H9 (cell line): ENCODE measurements around the gene SALL3. TPM values are rescaled to one million over a fixed set of nuclear protein-coding genes. Genes with fewer than 3 reads are reported as not detected.

ENCODE experiments used
- DNase-seq: peaks from one replicate; pipeline ENCODE4 v3.0.0-alpha.2; 2017
- H2AFZ ChIP-seq: one replicate; pipeline ENCODE4 v1.6.1; 2013; ENCODE audit warnings: mild to moderate bottlenecking, low read length, control low read depth, moderate library complexity
- H2AK5ac ChIP-seq: 2 replicates; pipeline ENCODE4 v1.6.1; 2013; ENCODE audit warnings: low read length, control low read depth, mixed read lengths; ENCODE audit not compliant: insufficient read length
- H2BK120ac ChIP-seq: one replicate; pipeline ENCODE4 v1.6.1; 2013; ENCODE audit warnings: low read depth, mild to moderate bottlenecking, low read length, control low read depth, inconsistent platforms; ENCODE audit not compliant: poor library complexity, severe bottlenecking
- H2BK12ac ChIP-seq: 2 replicates; pipeline ENCODE4 v1.6.1; 2013; ENCODE audit warnings: low read length, control low read depth, mixed read lengths, low read depth; ENCODE audit not compliant: insufficient read length
- H2BK15ac ChIP-seq: 2 replicates; pipeline ENCODE4 v1.6.1; 2013; ENCODE audit warnings: low read depth, low read length, control low read depth
- H2BK20ac ChIP-seq: one replicate; pipeline ENCODE4 v1.6.1; 2013; ENCODE audit warnings: low read depth, mild to moderate bottlenecking, low read length, control low read depth, inconsistent platforms; ENCODE audit not compliant: poor library complexity, severe bottlenecking
- H2BK5ac ChIP-seq: 2 replicates; pipeline ENCODE4 v1.6.1; 2013; ENCODE audit warnings: low read length, control low read depth, mixed read lengths; ENCODE audit not compliant: insufficient read length
- H3K14ac ChIP-seq: 2 replicates; pipeline ENCODE4 v1.6.1; 2013; ENCODE audit warnings: low read length, control low read depth; ENCODE audit not compliant: insufficient read depth
- H3K18ac ChIP-seq: 2 replicates; pipeline ENCODE4 v1.6.1; 2013; ENCODE audit warnings: low read depth, mild to moderate bottlenecking, mixed read lengths, low read length, control low read depth; ENCODE audit not compliant: insufficient read length
- H3K23ac ChIP-seq: 2 replicates; pipeline ENCODE4 v1.6.1; 2013; ENCODE audit warnings: low read length, control low read depth, mixed read lengths, low read depth; ENCODE audit not compliant: insufficient read length
- H3K23me2 ChIP-seq: 2 replicates; pipeline ENCODE4 v1.6.1; 2013; ENCODE audit warnings: low read depth, mild to moderate bottlenecking, mixed read lengths, low read length, control low read depth; ENCODE audit not compliant: insufficient read length, poor library complexity, severe bottlenecking
- H3K27ac ChIP-seq: 2 replicates; pipeline ENCODE4 v1.5.1; 2013; ENCODE audit warnings: low read length, control low read depth, mixed read lengths, low read depth; ENCODE audit not compliant: insufficient read length
- H3K27me3 ChIP-seq: 2 replicates; pipeline ENCODE4 v1.6.1; 2013; ENCODE audit warnings: low read length, control low read depth, inconsistent platforms; ENCODE audit not compliant: insufficient read depth
- H3K4ac ChIP-seq: 2 replicates; pipeline ENCODE4 v1.6.1; 2013; ENCODE audit warnings: low read depth, mild to moderate bottlenecking, control low read depth, inconsistent platforms, low read length, moderate library complexity
- H3K4me1 ChIP-seq: 2 replicates; pipeline ENCODE4 v1.6.1; 2013; ENCODE audit warnings: low read length, control low read depth, inconsistent platforms; ENCODE audit not compliant: insufficient read depth
- H3K4me2 ChIP-seq: 2 replicates; pipeline ENCODE4 v1.6.1; 2013; ENCODE audit warnings: low read length, control low read depth, mixed read lengths; ENCODE audit not compliant: insufficient read length, insufficient read depth
- H3K56ac ChIP-seq: 2 replicates; pipeline ENCODE4 v1.6.1; 2013; ENCODE audit warnings: low read depth, mild to moderate bottlenecking, mixed read lengths, low read length, control low read depth; ENCODE audit not compliant: insufficient read length
- H3K79me1 ChIP-seq: 2 replicates; pipeline ENCODE4 v1.6.1; 2013; ENCODE audit warnings: low read depth, mild to moderate bottlenecking, moderate library complexity, low read length, control low read depth, inconsistent platforms; ENCODE audit not compliant: insufficient read depth, poor library complexity, severe bottlenecking
- H3K79me2 ChIP-seq: 2 replicates; pipeline ENCODE4 v1.6.1; 2013; ENCODE audit warnings: low read length, control low read depth, inconsistent platforms; ENCODE audit not compliant: insufficient read depth
- H3K9ac ChIP-seq: 2 replicates; pipeline ENCODE4 v1.6.1; 2013; ENCODE audit warnings: low read length, control low read depth, mixed read lengths; ENCODE audit not compliant: insufficient read length; ENCODE audit errors: extremely low read depth
- H3K9me3 ChIP-seq: one replicate; pipeline ENCODE4 v1.6.1; 2013; ENCODE audit warnings: low read depth, low read length, inconsistent platforms; ENCODE audit not compliant: control insufficient read depth
- H3T11ph ChIP-seq: one replicate; pipeline ENCODE4 v1.6.1; 2013; ENCODE audit warnings: mild to moderate bottlenecking, low read length, control low read depth, inconsistent platforms
- H4K20me1 ChIP-seq: one replicate; pipeline ENCODE4 v1.6.1; 2013; ENCODE audit not compliant: control insufficient read depth, insufficient read length, insufficient read depth
- H4K5ac ChIP-seq: 2 replicates; pipeline ENCODE4 v1.6.1; 2013; ENCODE audit warnings: low read depth, mild to moderate bottlenecking, mixed read lengths, low read length, control low read depth; ENCODE audit not compliant: insufficient read length
- H4K8ac ChIP-seq: replicated peaks from 2 replicates; pipeline ENCODE4 v1.6.1; 2013; ENCODE audit warnings: low read length, control low read depth, mixed read lengths, low read depth; ENCODE audit not compliant: insufficient read length
- H4K91ac ChIP-seq: 2 replicates; pipeline ENCODE4 v1.6.1; 2013; ENCODE audit warnings: low read depth, mild to moderate bottlenecking, moderate library complexity, mixed read lengths, low read length, control low read depth; ENCODE audit not compliant: insufficient read length
- H3K27ac Mint-ChIP-seq, 3 experiments: 2 replicates in 2 of 3; 3 replicates in 1 of 3; pipeline ENCODE4 v1.8.0; 2020 to 2021; ENCODE audit warnings: mixed read lengths in 3 of 3, mild to moderate bottlenecking in 1 of 3, moderate library complexity in 1 of 3
- H3K27me3 Mint-ChIP-seq: 2 replicates; pipeline ENCODE4 v1.8.0; 2021; ENCODE audit warnings: low read depth, mild to moderate bottlenecking, moderate library complexity, mixed read lengths
- H3K36me3 Mint-ChIP-seq, 3 experiments: 2 replicates in 2 of 3; 3 replicates in 1 of 3; pipeline ENCODE4 v1.8.0; 2020 to 2021; ENCODE audit warnings: low read depth in 3 of 3, mixed read lengths in 3 of 3; ENCODE audit not compliant: insufficient read depth in 1 of 3
- H3K4me1 Mint-ChIP-seq, 2 experiments: 2 replicates each; pipeline ENCODE4 v1.8.0; 2020; ENCODE audit warnings: mixed read lengths in 2 of 2
- H3K4me3 Mint-ChIP-seq, 2 experiments: 2 replicates in 1 of 2; 3 replicates in 1 of 2; pipeline ENCODE4 v1.8.0; 2020 to 2021; ENCODE audit warnings: mild to moderate bottlenecking in 2 of 2, mixed read lengths in 2 of 2, moderate library complexity in 1 of 2
- H3K9me3 Mint-ChIP-seq, 2 experiments: 2 replicates in 1 of 2; 3 replicates in 1 of 2; pipeline ENCODE4 v1.8.0; 2020; ENCODE audit warnings: mild to moderate bottlenecking in 2 of 2, mixed read lengths in 2 of 2, moderate library complexity in 1 of 2
- CTCF ChIP-seq: fragments of 200-600 bp; sonication (generic); conservative IDR thresholded peaks from 3 replicates; pipeline ENCODE4 v1.8.0; 2021; ENCODE audit warnings: antibody characterized with exemption, mild to moderate bottlenecking
- WGBS: extraction: QIAGEN DNeasy Blood & Tissue Kit; methylation state at CpG from one replicate; pipeline ENCODE4 v1.1.7; 2013; ENCODE audit warnings: missing lambda C conversion rate, low lambda C conversion rate, mixed read lengths; ENCODE audit not compliant: insufficient read length; ENCODE audit errors: extremely low coverage; 5-methylcytosine and 5-hydroxymethylcytosine counted together
- total RNA-seq: library from RNA; stranded (reverse); gene quantifications from 2 replicates; pipeline ENCODE4 v1.2.1, GENCODE V29; 2021

Gene SALL3
- total RNA-seq, 1 experiment from 2014 or later = 52.4 TPM

GRCh38 chr18:78945628-78946027 lies 34.0 kb upstream of the SALL3 start:
- no peak overlapping the region for H3K4me3 Mint-ChIP-seq
- no peak overlapping the region for H3K23ac ChIP-seq
- peaks cover 7% of the 10 kb centered on the region for H3K9me3 ChIP-seq
- H3K9ac ChIP-seq = no peak overlapping the region
- no peak overlapping the region for H3T11ph ChIP-seq
- no peak overlapping the region for H3K4me2 ChIP-seq
- H3K56ac ChIP-seq = no peak overlapping the region
- H3K27me3 ChIP-seq = no peaks in the 10 kb centered on the region
- no peak overlapping the region for H4K91ac ChIP-seq
- no peak overlapping the region for H2BK15ac ChIP-seq
- no peaks in the 10 kb centered on the region for H3K4me1 ChIP-seq
- no CpG with 5 or more reads among the region's 9 CpGs for WGBS
- H2BK12ac ChIP-seq = no peak overlapping the region
- peaks cover 18 to 21% of the 10 kb centered on the region in 2 experiments for H3K9me3 Mint-ChIP-seq
- no peak for DNase-seq
- H2BK5ac ChIP-seq = no peak overlapping the region
- no peaks in the 10 kb centered on the region for H3K79me2 ChIP-seq
- H4K8ac ChIP-seq = no peak overlapping the region
- H3K27ac ChIP-seq = no peak overlapping the region
- H4K5ac ChIP-seq = no peak overlapping the region
- H3K4me1 Mint-ChIP-seq = peaks cover 25 to 27% of the 10 kb centered on the region in 2 experiments
- no peak overlapping the region for H2BK20ac ChIP-seq
- peaks cover 2 to 13% (median 11%) of the 10 kb centered on the region in 3 experiments; a peak in 6 of 7 replicates for H3K36me3 Mint-ChIP-seq
- H2AK5ac ChIP-seq = no peak overlapping the region
- H3K79me1 ChIP-seq = no peaks in the 10 kb centered on the region
- H3K27ac Mint-ChIP-seq = no peak overlapping the region
- H3K18ac ChIP-seq = no peak overlapping the region
- no peak overlapping the region for H2BK120ac ChIP-seq
- no peak overlapping the region for H3K14ac ChIP-seq
- H3K27me3 Mint-ChIP-seq = peaks cover 18% of the 10 kb centered on the region
- H3K4ac ChIP-seq = no peak overlapping the region
- no peak overlapping the region for H2AFZ ChIP-seq
- TF ChIP-seq CTCF = no peak
- H4K20me1 ChIP-seq = no peaks in the 10 kb centered on the region
- no peaks in the 10 kb centered on the region for H3K23me2 ChIP-seq
